Right renal pelvis (tissue), 4 donors: ENCODE results near the gene RNH1. TPM values are rescaled to one million over a fixed set of nuclear protein-coding genes. Genes with fewer than 3 reads are reported as not detected.

Experiments used
- DNase-seq, 4 donors: peaks; one replicate each; pipeline ENCODE4 v3.0.0-alpha.2; 2013; ENCODE audit warnings: low read depth in 4 of 4, low spot score in 3 of 4, missing footprints in 1 of 4
- polyA plus RNA-seq, 4 donors: library from polyadenylated mRNA; unstranded; fragments of 120-200 nt; gene quantifications; one replicate each; pipeline ENCODE4 v1.2.1, GENCODE V29; 2013; ENCODE audit not compliant: insufficient read length in 4 of 4

Gene RNH1
- polyA plus RNA-seq, 4 donors: 80.9 to 120 (median 86.6) TPM

- no peak for DNase-seq
Observed at GRCh38 chr11:501001-501682, 5.9 kb downstream of the RNH1 start.

- no peak for DNase-seq
Observed at GRCh38 chr11:499201-500076, 7.6 kb downstream of the RNH1 start.

GRCh38 chr11:498297-499181, 8.5 kb downstream of the RNH1 start:
- DNase-seq: no peak

- DNase-seq: no peak
Observed at GRCh38 chr11:497565-498296, 9.3 kb downstream of the RNH1 start.

- DNase-seq: no peak
Observed at GRCh38 chr11:496834-497564, 10.0 kb downstream of the RNH1 start.

- DNase-seq: no peak
Observed at GRCh38 chr11:495537-495931, 11.5 kb downstream of the RNH1 start.

- no peak for DNase-seq
Observed at GRCh38 chr11:494761-495536, 12.1 kb downstream of the RNH1 start.

- no peak for DNase-seq
Observed at GRCh38 chr11:492427-493226, 14.4 kb downstream of the RNH1 start.

GRCh38 chr11:491358-491757, 15.7 kb downstream of the RNH1 start:
- no peak for DNase-seq

GRCh38 chr11:490930-491260, 16.1 kb downstream of the RNH1 start:
- DNase-seq: no peak

- no peak for DNase-seq
Observed at GRCh38 chr11:490186-490929, 16.7 kb downstream of the RNH1 start.

GRCh38 chr11:489610-490185, 17.3 kb downstream of the RNH1 start:
- no peak for DNase-seq

- no peak for DNase-seq
Observed at GRCh38 chr11:488992-489391, 18.1 kb downstream of the RNH1 start.

GRCh38 chr11:488579-488978, 18.5 kb downstream of the RNH1 start:
- DNase-seq: no peak

- no peak for DNase-seq
Observed at GRCh38 chr11:488062-488461, 19.0 kb downstream of the RNH1 start.

- no peak for DNase-seq
Observed at GRCh38 chr11:487571-488021, 19.4 kb downstream of the RNH1 start.

- no peak for DNase-seq
Observed at GRCh38 chr11:486189-486588, 20.9 kb downstream of the RNH1 start.
